22Rv1 (cell line): ENCODE data around the gene THRB.

Source experiments
- CTCF ChIP-seq: fragments of 450-650 bp; IDR thresholded peaks from 2 replicates; pipeline ENCODE4 v1.5.1; 2017; ENCODE audit warnings: mild to moderate bottlenecking
- ZFX ChIP-seq: fragments of 450-650 bp; IDR thresholded peaks from 2 replicates; pipeline ENCODE4 v1.6.1; 2017; ENCODE audit warnings: antibody characterized with exemption, borderline replicate concordance

- TF ChIP-seq CTCF (no peak), ZFX (no peak)
Observed at GRCh38 chr3:24264011-24264410, 230.6 kb downstream of the THRB start.
